Activated CD4-positive, CD25-positive, alpha-beta regulatory T cell treated with anti-CD3 and anti-CD28 coated beads, Interleukin-2, amount 50 U/mL, for 72 hours (primary cell): ENCODE data around the gene PDX1.

ENCODE experiments used
- DNase-seq: peaks from one replicate; pipeline ENCODE4 v3.0.0; 2021

Gene PDX1

GRCh38 chr13:27971776-27972477, 52.1 kb downstream of the PDX1 start:
- no peak for DNase-seq

GRCh38 chr13:27972478-27972820, 52.6 kb downstream of the PDX1 start:
- no peak for DNase-seq

GRCh38 chr13:27973291-27973690, 53.5 kb downstream of the PDX1 start:
- DNase-seq: no peak

- no peak for DNase-seq
These were observed 54.3 kb downstream of the PDX1 start for GRCh38 chr13:27973961-27974662.
